CD4-positive, alpha-beta T cell treated with Interleukin-2 at 100 ng/mL for 4 hours (primary cell): ENCODE data around the gene CDKL4.
"Not testable (repeated sequence)": the region's sequence is repeated elsewhere in the genome, so short reads cannot be mapped to it uniquely, and the experiment has no call there.

Experiments
- DNase-seq: peaks from one replicate; pipeline ENCODE4 v3.0.0-alpha.2; 2020; ENCODE audit warnings: low spot score

CDKL4 gene

DNA sequence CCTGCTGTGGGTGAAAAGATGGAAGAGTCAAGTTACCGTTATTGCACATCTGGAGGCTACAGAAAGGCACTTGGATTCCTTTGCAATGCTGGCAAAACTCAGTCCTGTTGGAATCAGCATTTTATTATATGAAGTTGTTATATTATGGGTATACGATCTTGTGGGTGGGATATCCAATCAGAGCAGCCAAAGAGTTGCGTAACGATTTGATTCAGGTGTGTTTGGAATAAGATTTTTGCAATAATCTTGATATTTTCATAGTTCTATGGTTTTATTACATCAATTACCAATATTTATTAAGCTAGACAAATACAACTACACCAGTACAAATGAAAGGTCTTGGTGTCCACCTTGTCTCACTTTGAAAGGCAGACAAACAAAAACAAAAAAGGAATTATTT, 65.0 kb downstream of the CDKL4 start:
- DNase-seq, result no peak

DNA sequence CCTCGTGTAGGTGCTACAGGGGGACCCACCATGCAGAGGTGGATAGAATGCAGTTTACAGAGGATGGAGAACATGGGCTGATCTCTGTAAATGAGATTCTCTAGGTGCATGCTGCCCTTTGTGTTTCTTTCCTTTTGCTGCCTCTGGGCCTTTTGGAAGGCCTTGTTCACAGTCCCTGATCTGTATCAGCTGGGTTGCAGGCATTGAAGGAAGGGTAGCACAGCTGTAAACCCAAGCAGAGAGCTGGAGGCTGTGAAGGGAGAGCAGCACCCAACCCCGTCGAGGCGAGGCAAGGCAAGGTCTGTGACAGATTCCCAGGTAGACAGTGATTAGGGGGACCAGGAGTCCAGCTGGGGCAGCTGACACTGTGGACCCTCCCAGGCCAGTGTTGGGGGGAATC, 66.8 kb downstream of the CDKL4 start:
- DNase-seq, result no peak

DNA sequence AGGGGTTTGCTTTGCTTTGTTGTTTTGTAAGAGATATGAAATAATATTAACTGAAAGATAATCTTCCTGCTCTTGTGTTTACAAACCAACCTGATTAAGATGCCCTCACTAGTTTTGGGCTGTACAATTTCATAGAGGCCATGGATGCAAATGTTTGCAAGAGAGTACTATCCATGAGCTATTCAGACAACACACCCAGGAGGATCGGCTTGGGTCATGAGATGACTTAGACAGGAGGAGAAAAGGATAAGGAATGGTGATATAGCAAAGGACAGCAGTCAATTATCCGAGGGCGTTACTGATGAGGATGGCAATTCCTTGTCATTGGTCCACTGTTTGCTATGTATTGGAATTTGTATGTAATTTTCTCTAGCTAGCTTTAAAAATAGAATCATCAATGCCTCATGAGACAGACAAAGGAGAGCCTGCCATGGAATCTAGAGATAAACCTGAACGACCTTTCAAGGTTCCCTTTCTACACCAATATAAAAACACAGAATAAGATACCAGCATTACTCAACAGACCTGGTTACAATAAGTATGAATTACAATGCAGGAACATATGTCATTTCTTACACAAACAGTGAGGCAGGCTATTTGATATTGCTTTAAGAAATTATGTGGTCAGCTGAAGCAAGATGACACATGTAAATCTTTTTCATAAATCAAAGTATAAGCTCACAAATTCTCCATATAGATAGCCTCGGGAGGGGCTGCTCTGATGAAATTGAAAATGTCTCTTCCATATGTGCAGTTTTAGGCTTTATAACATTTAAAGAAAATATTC, 68.6 kb downstream of the CDKL4 start:
- DNase-seq, result no peak

DNA sequence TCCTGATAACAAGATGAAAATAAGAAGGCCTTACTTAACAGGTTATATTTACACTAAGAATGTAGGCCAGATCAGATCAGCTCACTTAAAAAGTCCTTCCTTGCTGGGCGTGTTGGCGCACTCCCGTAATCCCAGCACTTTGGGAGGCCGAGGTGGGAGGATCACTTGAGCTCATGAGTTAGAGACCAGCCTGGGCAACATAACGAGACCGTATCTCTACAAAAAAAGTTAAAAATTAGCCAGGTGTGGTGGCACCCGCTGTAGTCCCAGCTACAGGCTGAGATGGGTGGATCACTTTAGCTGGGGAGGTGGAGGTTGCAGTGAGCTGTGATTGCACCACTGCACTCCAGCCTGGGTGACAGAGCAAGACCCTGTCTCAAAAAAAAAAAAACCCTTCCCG, 69.7 kb downstream of the CDKL4 start:
- DNase-seq, result no peak

DNA sequence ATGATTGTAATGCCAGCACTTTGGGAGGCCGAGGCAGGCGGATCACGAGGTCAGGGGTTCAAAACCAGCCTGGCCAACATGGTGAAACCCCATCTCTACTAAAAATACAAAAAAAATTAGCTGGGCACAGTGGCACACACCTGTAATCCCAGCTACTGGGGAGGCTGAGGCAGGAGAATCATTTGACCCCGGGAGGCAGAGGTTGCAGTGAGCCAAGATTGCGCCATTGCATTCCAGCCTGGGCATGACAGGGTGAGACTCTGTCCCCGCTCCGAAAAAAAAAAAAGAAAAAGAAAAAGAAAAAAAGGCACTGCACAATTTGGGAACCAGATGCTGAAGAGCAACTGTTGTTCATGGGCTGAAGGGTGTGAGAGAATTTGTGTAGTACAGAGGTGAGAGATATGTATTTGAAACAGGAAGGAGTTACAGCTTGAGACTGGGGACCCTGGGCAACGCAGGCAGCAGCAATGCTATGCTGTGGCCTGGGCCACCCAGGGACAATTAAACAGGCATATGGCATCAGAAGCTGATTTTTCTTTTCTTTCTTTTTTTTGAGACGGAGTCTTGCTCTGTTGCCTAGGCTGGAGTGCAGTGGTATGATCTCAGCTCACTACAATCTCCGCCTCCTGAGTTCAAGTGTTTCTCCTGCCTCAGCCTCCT, 71.6 kb downstream of the CDKL4 start:
- not testable (repeated sequence) for DNase-seq

DNA sequence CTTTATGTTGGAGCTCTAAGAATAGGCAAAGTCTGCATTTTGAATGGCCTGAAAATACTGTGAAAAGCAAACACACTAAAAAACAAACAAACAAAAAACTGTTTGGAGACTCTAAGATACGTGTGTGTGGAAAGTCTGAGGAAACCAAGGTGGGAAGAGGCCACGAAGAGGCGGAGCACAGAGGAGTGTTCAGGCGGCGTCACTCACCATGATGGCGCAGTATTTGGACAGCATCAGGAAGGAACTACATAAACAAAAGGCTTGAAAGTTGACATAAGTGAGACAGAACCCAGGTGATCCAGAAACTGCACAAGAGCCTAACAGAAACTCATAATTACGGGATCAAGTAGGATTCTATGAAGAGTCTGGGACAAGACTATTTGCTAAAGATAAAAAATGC, 72.1 kb downstream of the CDKL4 start:
- DNase-seq, result no peak

DNA sequence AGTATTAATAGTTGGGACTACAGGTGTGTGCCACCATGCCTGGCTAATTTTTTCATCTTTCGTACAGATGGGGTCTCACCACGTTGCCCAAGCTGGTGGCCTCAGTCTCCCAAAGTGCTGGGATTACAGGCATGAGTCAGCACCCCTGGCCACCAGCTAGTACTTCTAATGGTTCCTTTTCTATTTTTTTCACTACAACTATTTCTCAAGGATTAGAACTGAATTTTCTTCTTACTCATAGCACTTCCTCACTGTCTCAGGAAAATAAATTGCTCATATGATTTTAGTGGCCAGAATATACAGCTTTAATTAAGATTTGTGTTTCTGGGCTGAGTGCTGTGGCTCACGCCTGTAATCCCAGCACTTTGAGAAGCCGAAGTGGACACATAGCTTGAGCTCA, 79.7 kb downstream of the CDKL4 start:
- no peak for DNase-seq

DNA sequence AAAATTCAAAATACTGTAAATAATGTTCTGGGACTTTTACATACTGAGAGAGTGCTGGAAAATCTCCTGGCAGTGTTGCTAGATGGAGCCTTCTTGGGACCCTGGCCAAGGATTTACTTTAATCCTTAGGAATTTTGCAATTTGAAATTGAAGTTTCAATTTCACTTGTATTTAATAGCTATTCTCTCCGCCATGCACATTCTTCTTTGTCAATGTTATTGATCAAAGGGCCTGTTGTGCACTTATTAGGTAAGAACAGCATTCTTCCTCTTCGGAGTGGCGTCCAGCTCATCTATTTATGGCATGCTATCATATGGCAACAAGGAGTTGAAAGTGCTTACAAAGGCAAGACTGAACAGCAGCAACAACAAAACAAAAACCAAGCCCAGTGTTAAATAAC, 82.8 kb downstream of the CDKL4 start:
- DNase-seq, result no peak

DNA sequence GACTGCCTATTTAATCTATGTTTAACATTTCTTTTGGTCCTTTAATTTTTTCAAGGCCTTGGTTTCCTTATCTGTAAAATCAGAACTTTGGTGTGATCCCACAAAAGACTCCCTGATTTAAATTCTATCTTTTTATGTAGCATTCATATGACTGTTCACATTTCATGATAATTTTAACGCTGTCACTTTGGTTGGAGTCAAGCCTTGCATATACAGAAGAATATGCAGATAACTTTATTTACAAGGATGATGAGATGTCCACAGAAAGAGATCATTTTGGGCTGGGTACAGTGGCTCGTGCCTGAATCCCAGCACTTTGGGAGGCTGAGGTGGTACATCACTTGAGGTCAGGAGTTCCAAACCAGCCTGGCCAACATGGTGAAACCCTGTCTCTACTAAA, 84.5 kb downstream of the CDKL4 start:
- no peak for DNase-seq

DNA sequence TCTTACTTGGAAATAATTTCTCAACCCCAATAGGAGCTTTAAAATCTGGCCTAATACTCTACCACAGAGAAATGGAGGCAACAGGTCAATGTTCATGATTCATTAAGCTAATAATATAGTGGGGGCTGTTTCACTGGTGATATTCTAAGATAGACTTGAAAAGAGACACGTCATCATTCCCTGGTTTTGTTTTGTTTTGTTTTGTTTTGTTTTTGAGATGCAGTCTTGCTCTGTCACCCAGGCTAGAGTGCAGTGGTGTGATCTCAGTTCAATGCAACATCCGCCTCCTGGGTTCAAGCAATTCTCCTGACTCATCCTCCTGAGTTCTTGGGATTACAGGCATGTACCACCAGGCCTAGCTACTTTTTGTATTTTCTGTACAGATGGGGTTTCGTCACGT, 85.4 kb downstream of the CDKL4 start:
- DNase-seq, result no peak

DNA sequence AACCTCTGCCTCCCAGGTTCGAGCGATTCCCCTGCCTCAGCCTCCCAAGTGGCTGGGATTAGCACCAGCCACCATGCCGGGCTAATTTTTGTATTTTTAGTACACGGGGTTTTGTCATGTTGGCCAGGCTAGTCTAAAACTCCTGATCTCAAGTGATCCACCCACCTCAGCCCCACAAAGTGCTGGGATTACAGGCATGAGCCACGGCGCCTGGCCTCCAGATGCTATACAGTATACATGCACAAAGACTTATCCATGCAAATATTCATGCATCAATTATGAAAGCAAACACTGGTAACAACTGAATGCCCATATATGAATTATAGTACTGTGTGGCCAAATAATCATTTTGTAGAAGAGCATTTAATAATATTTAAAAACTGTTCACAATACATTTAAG, 86.9 kb downstream of the CDKL4 start:
- no peak for DNase-seq

DNA sequence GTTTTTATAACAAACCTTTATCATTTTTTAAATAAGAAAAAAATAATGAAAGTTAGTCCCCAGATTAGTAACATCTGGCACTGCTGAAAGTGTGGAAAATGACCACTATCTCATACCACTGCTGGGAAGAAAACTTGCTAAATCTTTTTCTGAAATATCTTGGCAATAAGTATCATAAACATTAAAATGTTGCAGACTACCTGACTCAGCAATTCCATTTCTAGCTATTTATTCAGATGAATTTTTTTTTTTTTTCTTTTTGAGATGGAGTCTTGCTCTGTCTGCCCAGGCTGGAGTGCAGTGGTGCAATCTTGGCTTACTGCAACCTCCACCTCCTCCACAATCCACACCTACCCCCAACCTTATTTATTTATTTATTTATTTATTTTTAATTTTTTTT, 87.7 kb downstream of the CDKL4 start:
- DNase-seq, result no peak

DNA sequence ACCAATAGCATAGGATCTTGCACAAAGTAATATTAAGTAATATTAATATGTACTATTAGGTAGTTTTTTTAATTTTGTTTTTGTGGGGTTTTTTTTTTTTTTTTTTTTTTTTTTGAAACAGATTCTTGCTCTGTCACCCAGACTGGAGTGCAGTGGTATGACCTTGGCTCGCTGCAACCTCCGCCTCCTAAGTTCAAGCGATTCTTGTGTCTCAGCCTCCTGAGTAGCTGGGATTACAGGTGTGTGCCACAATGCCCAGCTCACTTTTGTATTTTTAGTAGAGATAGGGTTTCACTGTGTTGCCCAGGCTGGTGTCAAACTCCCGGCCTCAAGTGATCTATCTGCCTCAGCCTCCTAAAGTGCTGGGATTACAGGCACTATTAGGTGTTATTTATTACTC, 88.2 kb downstream of the CDKL4 start:
- not testable (repeated sequence) for DNase-seq

DNA sequence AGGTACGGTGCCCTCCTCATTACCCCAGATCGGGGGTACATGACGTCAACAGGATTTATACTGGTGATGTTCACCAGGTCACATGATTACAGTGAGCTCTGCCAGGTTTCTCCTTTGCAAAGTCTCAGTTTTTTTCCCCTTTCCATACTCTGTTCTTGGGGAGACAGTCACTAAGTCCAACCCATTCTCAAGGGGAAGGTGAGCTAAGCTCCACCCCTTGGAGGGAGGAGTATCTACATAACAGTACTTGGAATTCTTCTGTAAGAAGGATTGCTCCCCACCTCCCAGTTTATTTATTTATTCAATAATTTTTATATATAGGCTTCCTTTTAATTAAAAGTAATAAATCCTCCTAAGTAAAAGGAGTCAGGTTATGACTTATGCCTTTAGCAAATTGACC, 88.8 kb downstream of the CDKL4 start:
- DNase-seq, result no peak

DNA sequence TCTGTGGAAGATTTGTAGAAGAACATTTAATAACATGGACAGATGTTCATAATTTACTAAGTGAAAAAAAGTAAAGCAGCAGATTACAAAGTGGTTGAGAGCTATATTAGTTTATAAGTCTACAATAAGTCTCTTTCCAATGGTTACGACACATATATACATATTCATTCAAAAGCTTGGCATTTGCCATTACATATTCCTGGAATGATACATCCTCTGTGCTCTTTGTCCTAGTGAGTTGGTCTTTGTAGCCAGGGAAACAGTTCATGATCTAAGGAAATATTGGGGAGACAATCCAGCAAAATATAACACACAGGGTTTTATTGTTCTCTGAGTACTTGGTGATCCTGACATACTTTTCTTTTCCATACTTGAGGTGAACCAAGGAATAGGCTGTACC, 90.5 kb downstream of the CDKL4 start:
- DNase-seq, result no peak

DNA sequence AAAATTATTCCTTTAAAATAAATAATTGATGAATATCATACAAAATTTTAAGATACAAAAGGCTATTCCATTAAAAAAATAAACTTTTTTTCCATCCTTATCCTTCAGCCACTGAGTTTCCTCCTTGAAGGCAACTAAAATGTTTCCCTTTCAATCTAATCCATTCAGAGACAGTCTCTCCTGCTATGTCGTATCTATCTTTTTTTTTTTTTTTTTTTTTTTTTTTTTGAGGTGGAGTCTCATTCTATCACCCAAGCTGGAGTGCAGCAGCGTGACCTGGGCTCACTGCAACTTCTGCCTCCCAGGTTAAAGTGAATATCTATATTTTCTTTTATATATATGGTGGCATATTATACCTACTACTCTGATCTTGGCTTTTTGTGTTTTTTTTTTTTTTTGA, 91.3 kb downstream of the CDKL4 start:
- DNase-seq, result no peak

DNA sequence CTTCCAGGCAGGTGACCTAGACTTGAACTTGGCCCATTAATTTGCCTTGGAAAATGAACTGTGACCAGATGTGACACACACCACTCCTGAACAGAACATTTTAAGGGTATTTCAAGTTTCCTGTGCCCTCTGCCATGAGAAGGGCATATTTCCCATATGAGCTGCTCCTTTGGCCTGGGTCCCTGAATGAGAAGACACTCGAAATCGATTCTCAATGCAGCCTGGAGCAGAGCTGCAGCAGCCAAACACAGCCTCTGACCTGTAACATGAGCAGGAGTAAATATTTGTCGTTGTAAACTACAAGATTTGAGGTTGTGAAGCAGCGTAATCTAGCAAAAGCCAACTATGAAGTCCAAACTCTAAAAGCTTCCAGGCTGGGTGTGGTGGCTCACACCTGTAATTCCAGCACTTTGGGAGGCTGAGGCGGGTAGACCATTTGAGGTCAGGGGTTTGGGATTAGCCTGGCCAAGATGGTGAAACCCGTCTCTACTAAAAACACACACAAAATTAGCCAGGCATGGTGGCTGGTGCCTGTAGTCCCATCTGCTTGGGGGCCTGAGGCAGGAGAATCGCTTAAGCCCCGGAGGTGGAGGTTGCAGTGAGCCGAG, 92.8 kb downstream of the CDKL4 start:
- DNase-seq, result no peak

DNA sequence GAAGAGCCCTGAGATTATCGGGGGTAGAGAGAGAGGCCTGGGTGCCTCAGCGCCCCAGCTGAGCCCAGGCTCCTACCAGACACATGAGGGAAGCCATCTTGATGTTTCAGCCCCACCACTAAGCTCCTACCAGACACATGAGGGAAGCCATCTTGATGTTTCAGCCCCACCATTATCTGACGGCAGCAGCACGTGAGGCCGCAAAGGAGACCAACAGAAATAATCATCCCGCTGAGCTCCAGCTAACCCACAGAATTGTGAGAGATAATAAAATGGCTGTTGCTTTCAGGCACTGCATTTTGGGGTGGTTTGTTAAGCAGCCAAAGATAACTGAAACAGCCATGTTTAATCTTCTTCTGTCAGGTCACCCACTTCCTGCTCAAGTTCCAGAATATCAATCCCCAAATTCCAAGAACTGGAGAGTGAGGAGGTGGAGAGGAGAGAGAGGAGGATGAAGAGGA, 93.6 kb downstream of the CDKL4 start:
- no peak for DNase-seq

DNA sequence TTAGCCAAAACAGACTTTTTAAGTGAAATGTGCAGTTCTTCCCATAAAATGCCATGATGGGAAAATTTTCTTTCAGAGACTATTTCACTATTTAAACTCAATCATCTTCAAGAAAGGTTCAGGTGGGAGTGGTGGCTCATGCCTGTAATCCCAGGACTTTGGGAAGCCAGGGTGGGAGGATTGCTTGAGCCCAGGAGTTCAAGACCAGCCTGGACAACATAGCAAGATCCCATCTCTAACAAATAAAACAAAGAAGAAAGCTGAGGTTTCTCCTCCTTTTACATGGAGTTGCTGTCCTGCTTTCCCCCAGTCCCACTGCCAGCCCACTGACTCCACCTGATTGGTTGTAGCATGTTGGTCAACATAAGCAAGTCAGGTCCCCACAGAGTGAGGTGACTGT, 97.1 kb downstream of the CDKL4 start:
- DNase-seq, result no peak

DNA sequence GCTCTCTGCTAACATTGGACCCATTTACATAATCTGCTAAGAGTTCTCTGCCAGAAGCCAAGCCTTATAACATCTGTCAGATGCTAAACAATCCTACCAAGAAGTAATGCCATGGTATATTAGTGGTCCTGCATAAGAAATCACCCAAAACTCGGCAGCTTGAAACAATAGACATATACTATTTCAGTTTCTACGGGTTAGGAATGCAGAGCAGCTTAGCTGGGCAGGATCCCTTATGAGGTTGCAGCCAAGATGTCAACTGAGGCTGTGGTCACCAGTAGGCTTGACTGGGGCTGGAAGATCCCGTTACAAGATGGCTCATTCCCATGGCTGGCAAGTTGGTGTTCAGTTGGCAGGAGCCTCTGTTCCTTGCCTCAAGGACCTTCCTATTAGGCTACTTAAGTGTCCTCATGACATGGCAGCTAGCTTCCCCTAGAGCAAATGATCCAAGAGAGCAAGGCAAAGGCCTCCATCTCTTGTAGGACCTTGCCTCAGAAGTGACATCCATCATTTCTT, 97.8 kb downstream of the CDKL4 start:
- DNase-seq, result no peak

DNA sequence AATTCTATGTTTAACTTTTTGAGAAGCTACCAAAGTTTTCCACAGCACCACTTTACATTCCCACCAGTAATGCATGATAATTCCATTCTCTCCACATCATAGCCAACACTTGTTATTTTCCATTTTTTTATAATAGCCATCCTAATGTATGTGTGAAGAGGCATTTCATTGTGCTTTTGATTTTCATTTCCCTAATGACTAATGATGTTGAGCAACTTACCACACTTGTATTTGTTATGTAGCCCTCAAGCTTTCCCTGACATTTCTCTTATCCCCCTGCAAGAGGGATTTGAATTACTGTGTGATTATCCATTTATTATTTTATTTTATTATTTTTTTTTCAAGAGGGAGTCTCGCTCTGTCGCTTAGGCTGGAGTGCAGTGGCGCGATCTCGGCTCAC, 99.4 kb downstream of the CDKL4 start:
- DNase-seq, result no peak

DNA sequence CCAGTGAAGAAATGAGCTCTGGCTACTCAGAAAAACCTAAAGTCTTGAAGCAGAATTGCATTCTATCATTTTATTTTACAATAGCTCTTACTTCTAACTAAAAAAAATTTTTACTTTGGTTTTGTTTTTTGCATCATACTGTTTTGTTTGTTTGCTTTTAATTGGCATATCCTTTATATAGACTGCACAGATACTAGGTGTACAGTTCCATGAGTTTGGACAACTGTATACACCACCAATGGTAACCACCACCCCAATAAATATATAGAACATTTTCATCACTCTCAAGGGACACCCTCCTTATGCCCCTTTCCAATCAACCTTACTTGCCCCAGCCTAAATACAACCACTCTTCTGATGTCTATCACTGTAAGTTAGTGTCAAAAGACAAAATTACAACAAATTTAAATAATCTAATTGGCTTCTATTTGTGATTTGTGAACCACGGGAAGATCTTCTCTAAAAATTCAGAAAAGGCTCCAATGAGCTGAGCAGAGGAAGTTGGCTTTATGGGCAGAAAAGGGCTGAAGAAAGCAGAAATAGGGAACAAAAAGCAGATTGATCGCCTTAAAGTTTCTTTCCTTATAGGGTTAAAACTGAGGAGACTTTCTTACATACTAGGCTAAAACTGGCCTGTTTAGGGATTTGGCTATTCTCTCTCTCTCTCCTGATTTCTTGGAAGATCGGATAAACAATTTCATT, 100.7 kb downstream of the CDKL4 start:
- no peak for DNase-seq
